CD4-positive, alpha-beta T cell (primary cell): ENCODE results near the gene LPO. TPM values are rescaled to one million over a fixed set of nuclear protein-coding genes. Genes with fewer than 3 reads are reported as not detected.

Source experiments
- ATAC-seq: fragments of 200-7000 bp; cut with Tn5 transposase; one replicate; pipeline ENCODE4 v1.10.0; 2022; ENCODE audit warnings: mild to moderate bottlenecking; ENCODE audit not compliant: poor library complexity
- CTCF ChIA-PET: fragments of 350-600 bp; sonication (Branson Sonifier 250); formaldehyde crosslinking; loops from one replicate; lab custom pipeline; 2021; ENCODE audit warnings: antibody characterized with exemption, inconsistent platforms; lab: Charles Lee
- POLR2A ChIA-PET: fragments of 350-600 bp; sonication (Branson Sonifier 250); formaldehyde crosslinking; loops from one replicate; lab custom pipeline; 2021; ENCODE audit warnings: antibody characterized with exemption, inconsistent platforms; lab: Charles Lee
- DNase-seq, 14 experiments: peaks; one replicate each; pipeline ENCODE4 v3.0.0-alpha.2; 2013 to 2020; ENCODE audit warnings: mixed read lengths in 2 of 14
- H3K27ac ChIP-seq, 2 donors: one replicate each; pipeline versions ENCODE4 v1.5.1 to v1.7.0; 2013; ENCODE audit warnings: low read length in 2 of 2, low read depth in 1 of 2, mild to moderate bottlenecking in 1 of 2
- H3K27me3 ChIP-seq, 2 experiments: 1 replicate in 1 of 2; 2 replicates in 1 of 2; pipeline versions ENCODE4 v1.6.1 to v1.7.0; 2013; ENCODE audit warnings: low read length in 2 of 2, control low read depth in 1 of 2, mild to moderate bottlenecking in 1 of 2, moderate library complexity in 1 of 2; ENCODE audit not compliant: insufficient read depth in 2 of 2, control insufficient read depth in 1 of 2
- H3K36me3 ChIP-seq: one replicate; pipeline ENCODE4 v1.6.1; 2013; ENCODE audit warnings: low read length, control low read depth; ENCODE audit not compliant: insufficient read depth
- H3K4me1 ChIP-seq: one replicate; pipeline ENCODE4 v1.6.1; 2013; ENCODE audit warnings: low read length, control low read depth; ENCODE audit not compliant: insufficient read depth
- H3K4me3 ChIP-seq: one replicate; pipeline ENCODE4 v1.5.1; 2013; ENCODE audit warnings: mild to moderate bottlenecking, low read length, moderate library complexity
- H3K9me3 ChIP-seq, 2 experiments: 1 replicate in 1 of 2; 2 replicates in 1 of 2; pipeline versions ENCODE4 v1.6.1 to v1.7.0; 2013; ENCODE audit warnings: low read length in 2 of 2, mild to moderate bottlenecking in 2 of 2, control low read depth in 1 of 2, moderate library complexity in 1 of 2; ENCODE audit not compliant: control insufficient read depth in 1 of 2, insufficient read depth in 1 of 2
- H3K27ac Mint-ChIP-seq: one replicate; pipeline ENCODE4 v1.8.0; 2020; ENCODE audit warnings: mixed read lengths
- H3K27me3 Mint-ChIP-seq: one replicate; pipeline ENCODE4 v1.8.0; 2021; ENCODE audit warnings: mixed read lengths
- H3K36me3 Mint-ChIP-seq: one replicate; pipeline ENCODE4 v1.8.0; 2021; ENCODE audit warnings: low read depth, mixed read lengths
- H3K4me1 Mint-ChIP-seq: one replicate; pipeline ENCODE4 v1.8.0; 2021; ENCODE audit warnings: low read depth, mixed read lengths
- H3K4me3 Mint-ChIP-seq: one replicate; pipeline ENCODE4 v1.8.0; 2020; ENCODE audit warnings: mild to moderate bottlenecking, mixed read lengths
- H3K9me3 Mint-ChIP-seq: one replicate; pipeline ENCODE4 v1.8.0; 2020; ENCODE audit warnings: mixed read lengths
- CTCF ChIP-seq: fragments of 200-600 bp; IDR thresholded peaks from one replicate; pipeline ENCODE4 v1.8.0; 2022; ENCODE audit warnings: antibody characterized with exemption, mild to moderate bottlenecking
- intact Hi-C, 2 experiments: fragments of 100-400 bp; cut with DNase I in 1 of 2; cut with micrococcal nuclease in 1 of 2; formaldehyde crosslinking; loops; one replicate each; pipeline versions ENCODE4 v1.15.1 to v1.9.0; 2023 to 2025; cut with DNase I, micrococcal nuclease
- total RNA-seq, 174 experiments: library from RNA in 2 of 174; stranded (reverse) in 2 of 174; gene quantifications; one replicate each; pipeline ENCODE4 v1.2.3 and lab custom pipeline; 2021 to 2026

Gene LPO
- total RNA-seq, 2 experiments from 2014 or later: not detected

GRCh38 chr17:58232707-58233156, 5.7 kb upstream of the LPO start:
- ChIA-PET POLR2A (no interaction called here), CTCF (no interaction called here)
- peak in 3 of 14 experiments; percentile 20 to 78 (median 68) for DNase-seq
- Mint-ChIP-seq H3K27ac (no peak overlapping the region), H3K27me3 (peaks cover 39% of the 10 kb centered on the region), H3K9me3 (no peaks in the 10 kb centered on the region), H3K36me3 (no peaks in the 10 kb centered on the region), H3K4me3 (no peak overlapping the region), H3K4me1 (no peaks in the 10 kb centered on the region)
- TF ChIP-seq CTCF: no peak
- H3K27ac ChIP-seq: no peak overlapping the region
- no peak for ATAC-seq
- H3K27me3 ChIP-seq: peaks cover 10 to 22% of the 10 kb centered on the region in 2 experiments
- H3K9me3 ChIP-seq: no peaks in the 10 kb centered on the region
- no peaks in the 10 kb centered on the region for H3K36me3 ChIP-seq
- no peaks in the 10 kb centered on the region for H3K4me1 ChIP-seq
- intact Hi-C loops: no loop called here
- no peak overlapping the region for H3K4me3 ChIP-seq

- H3K4me3 Mint-ChIP-seq: no peak overlapping the region
- intact Hi-C loops: no loop called here
- H3K4me1 Mint-ChIP-seq: no peaks in the 10 kb centered on the region
- Histone ChIP-seq H3K4me1 (no peaks in the 10 kb centered on the region), H3K4me3 (no peak overlapping the region), H3K36me3 (no peaks in the 10 kb centered on the region), H3K27ac (no peak overlapping the region), H3K27me3 (peaks cover 13 to 22% of the 10 kb centered on the region in 2 experiments), H3K9me3 (no peaks in the 10 kb centered on the region)
- H3K36me3 Mint-ChIP-seq: no peaks in the 10 kb centered on the region
- ChIA-PET CTCF (no interaction called here), POLR2A (no interaction called here)
- DNase-seq (peak in 1 of 14 experiments; percentile 16), ATAC-seq (no peak)
- H3K27me3 Mint-ChIP-seq: peaks cover 42% of the 10 kb centered on the region
- no peaks in the 10 kb centered on the region for H3K9me3 Mint-ChIP-seq
- TF ChIP-seq CTCF: no peak
- no peak overlapping the region for H3K27ac Mint-ChIP-seq
These were observed 4.8 kb upstream of the LPO start for GRCh38 chr17:58233543-58233942.

- Mint-ChIP-seq H3K4me3 (no peak overlapping the region), H3K4me1 (no peaks in the 10 kb centered on the region), H3K27me3 (peaks cover 52% of the 10 kb centered on the region), H3K9me3 (no peaks in the 10 kb centered on the region), H3K36me3 (no peaks in the 10 kb centered on the region), H3K27ac (no peak overlapping the region)
- H3K27ac ChIP-seq: no peak overlapping the region
- no peak for TF ChIP-seq CTCF
- DNase-seq (no peak), ATAC-seq (no peak)
- intact Hi-C loops: no loop called here
- no peaks in the 10 kb centered on the region for H3K4me1 ChIP-seq
- no peaks in the 10 kb centered on the region for H3K36me3 ChIP-seq
- H3K4me3 ChIP-seq: no peak overlapping the region
- no peaks in the 10 kb centered on the region for H3K9me3 ChIP-seq
- ChIA-PET POLR2A (no interaction called here), CTCF (no interaction called here)
- peaks cover 18 to 22% of the 10 kb centered on the region in 2 experiments for H3K27me3 ChIP-seq
These were observed 3.9 kb upstream of the LPO start for GRCh38 chr17:58234512-58234911.
